Skeletal muscle cell (primary cell): Measurements from ENCODE around the gene DNAJC30.

ENCODE experiments used
- DNase-seq: peaks from one replicate; pipeline ENCODE4 v3.0.0-alpha.2; 2010; ENCODE audit warnings: low read depth
- H3K4me3 ChIP-seq: 2 replicates; pipeline ENCODE4 v1.5.1; 2011; ENCODE audit warnings: low read depth, mild to moderate bottlenecking, control low read depth, low read length, moderate library complexity

Gene DNAJC30

GRCh38 chr7:73712773-73713172 is 29.5 kb upstream of the DNAJC30 start:
- no peak overlapping the region for H3K4me3 ChIP-seq
- no peak for DNase-seq

GRCh38 chr7:73708961-73709549 is 25.8 kb upstream of the DNAJC30 start:
- H3K4me3 ChIP-seq, result no peak overlapping the region
- DNase-seq, result no peak

GRCh38 chr7:73707045-73707631 is 23.9 kb upstream of the DNAJC30 start:
- DNase-seq, result no peak
- H3K4me3 ChIP-seq, result no peak overlapping the region

GRCh38 chr7:73706126-73707044 is 23.1 kb upstream of the DNAJC30 start:
- DNase-seq, result no peak
- H3K4me3 ChIP-seq, result no peak overlapping the region

GRCh38 chr7:73705551-73705920 is 22.3 kb upstream of the DNAJC30 start:
- no peak for DNase-seq
- H3K4me3 ChIP-seq, result no peak overlapping the region

GRCh38 chr7:73704640-73705550 is 21.6 kb upstream of the DNAJC30 start:
- H3K4me3 ChIP-seq, result no peak overlapping the region
- DNase-seq, result peak; percentile 70

GRCh38 chr7:73703757-73704639 is 20.7 kb upstream of the DNAJC30 start:
- no peak for DNase-seq
- H3K4me3 ChIP-seq, result peak overlapping the region; percentile 9

GRCh38 chr7:73703225-73703624 is 20.0 kb upstream of the DNAJC30 start:
- H3K4me3 ChIP-seq, result peak overlapping the region; percentile 9
- no peak for DNase-seq

GRCh38 chr7:73702665-73703064 is 19.4 kb upstream of the DNAJC30 start:
- no peak overlapping the region for H3K4me3 ChIP-seq
- no peak for DNase-seq

GRCh38 chr7:73702226-73702625 is 19.0 kb upstream of the DNAJC30 start:
- no peak overlapping the region for H3K4me3 ChIP-seq
- DNase-seq, result no peak

GRCh38 chr7:73701357-73701995 is 18.2 kb upstream of the DNAJC30 start:
- no peak overlapping the region for H3K4me3 ChIP-seq
- no peak for DNase-seq

- no peak for DNase-seq
- no peak overlapping the region for H3K4me3 ChIP-seq
Measured at GRCh38 chr7:73700581-73701134, 17.4 kb upstream of the DNAJC30 start.

- H3K4me3 ChIP-seq, result no peak overlapping the region
- DNase-seq, result no peak
Measured at GRCh38 chr7:73700069-73700423, 16.8 kb upstream of the DNAJC30 start.

GRCh38 chr7:73699370-73700068 is 16.3 kb upstream of the DNAJC30 start:
- H3K4me3 ChIP-seq, result no peak overlapping the region
- no peak for DNase-seq

- no peak overlapping the region for H3K4me3 ChIP-seq
- no peak for DNase-seq
Measured at GRCh38 chr7:73698410-73698809, 15.2 kb upstream of the DNAJC30 start.

- DNase-seq, result no peak
- H3K4me3 ChIP-seq, result no peak overlapping the region
Measured at GRCh38 chr7:73696372-73696771, 13.1 kb upstream of the DNAJC30 start.

GRCh38 chr7:73690646-73691045 is 7.4 kb upstream of the DNAJC30 start:
- DNase-seq, result no peak
- no peak overlapping the region for H3K4me3 ChIP-seq

- DNase-seq, result no peak
- H3K4me3 ChIP-seq, result no peak overlapping the region
Measured at GRCh38 chr7:73688288-73688687, 5.0 kb upstream of the DNAJC30 start.
